ENCODE data around the gene ESAM.
"Not testable (repeated sequence)": the region's sequence is repeated elsewhere in the genome, so short reads cannot be mapped to it uniquely, and the experiment has no call there.

ESAM gene

DNA sequence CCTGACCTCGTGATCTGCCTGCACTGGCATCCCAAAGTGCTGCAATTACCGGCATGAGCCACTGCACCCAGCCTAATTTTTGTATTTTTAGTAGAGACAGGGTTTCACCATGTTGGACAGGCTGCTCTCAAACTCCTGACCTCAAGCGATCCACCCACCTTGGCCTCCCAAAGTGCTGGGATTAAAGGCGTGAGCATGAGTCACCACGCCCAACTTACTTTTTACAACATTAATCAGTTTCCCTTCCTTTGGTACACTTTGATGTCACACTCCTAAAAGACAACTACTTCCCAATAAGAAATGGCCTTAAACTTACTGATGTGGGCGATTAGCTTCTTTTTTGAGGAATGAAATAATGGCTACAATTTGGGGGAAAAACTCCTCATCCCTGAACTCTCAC lies 8.9 kb upstream of the ESAM start:
- not testable (repeated sequence) for DNase-seq

- DNase-seq = no peak
Measured at GRCh38 chr11:124769806-124770774, 8.0 kb upstream of the ESAM start.

GRCh38 chr11:124768914-124769313 lies 6.8 kb upstream of the ESAM start:
- DNase-seq = no peak

DNA sequence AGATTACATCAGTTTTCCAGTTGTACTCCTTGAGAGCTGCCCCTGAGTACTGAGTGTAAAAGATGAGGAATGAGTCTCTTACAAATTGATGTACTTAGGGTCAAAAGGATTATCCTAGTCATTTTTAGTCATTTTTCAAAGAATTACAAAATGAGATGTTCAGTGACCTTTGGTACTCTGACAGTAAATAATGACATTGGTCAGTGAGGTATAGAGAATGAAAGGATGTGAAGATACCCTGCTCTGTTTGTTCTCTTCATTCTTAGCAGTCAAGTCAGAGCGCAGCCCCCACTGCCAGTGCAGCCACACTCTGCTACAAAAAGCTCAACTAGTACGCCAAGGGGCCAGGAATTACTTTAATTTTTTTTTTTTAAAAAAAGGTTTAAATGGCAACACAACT lies 4.1 kb upstream of the ESAM start:
- no peak for DNase-seq

DNA sequence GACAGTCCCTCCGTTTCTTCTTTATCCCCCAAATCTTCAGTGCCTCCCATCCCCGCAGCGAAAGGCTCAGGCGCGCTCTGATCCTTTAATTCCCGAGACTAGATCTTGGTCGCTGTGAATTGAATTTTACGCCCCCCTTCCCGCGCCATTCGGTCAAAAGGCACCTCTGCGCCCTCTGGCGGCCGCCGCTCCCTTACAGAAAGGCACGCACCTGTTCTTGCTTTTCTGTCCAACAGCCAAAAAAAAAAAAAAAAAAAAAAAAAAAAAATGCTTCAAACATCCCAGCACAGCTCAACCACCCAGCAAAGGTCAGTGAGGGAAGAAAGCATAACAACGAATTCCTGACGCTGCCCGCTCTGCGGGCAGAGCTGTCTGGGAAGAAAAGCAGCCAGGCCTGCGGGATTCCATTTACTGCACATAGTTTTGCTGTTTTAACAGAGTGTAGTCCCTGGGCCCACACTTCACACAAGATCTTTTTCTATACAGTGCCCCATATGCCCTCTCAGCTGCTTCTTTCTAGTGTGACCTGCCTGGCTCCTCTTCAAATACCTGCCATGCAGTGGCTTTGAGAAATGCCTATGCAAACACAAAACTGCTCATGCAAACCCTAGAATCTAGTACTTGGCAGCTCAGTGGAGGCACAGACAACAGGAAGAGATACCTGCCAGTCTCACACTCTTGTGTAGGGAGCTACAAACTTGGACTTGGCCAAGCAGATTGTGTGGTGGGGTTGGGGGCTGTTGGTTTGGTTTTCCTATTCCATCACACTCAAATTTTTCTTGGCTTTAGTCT lies 1.3 kb upstream of the ESAM start:
- DNase-seq = peak; percentile 89

- peak; percentile 23 for DNase-seq
Measured at GRCh38 chr11:124762624-124763155, 600 bp upstream of the ESAM start.

DNA sequence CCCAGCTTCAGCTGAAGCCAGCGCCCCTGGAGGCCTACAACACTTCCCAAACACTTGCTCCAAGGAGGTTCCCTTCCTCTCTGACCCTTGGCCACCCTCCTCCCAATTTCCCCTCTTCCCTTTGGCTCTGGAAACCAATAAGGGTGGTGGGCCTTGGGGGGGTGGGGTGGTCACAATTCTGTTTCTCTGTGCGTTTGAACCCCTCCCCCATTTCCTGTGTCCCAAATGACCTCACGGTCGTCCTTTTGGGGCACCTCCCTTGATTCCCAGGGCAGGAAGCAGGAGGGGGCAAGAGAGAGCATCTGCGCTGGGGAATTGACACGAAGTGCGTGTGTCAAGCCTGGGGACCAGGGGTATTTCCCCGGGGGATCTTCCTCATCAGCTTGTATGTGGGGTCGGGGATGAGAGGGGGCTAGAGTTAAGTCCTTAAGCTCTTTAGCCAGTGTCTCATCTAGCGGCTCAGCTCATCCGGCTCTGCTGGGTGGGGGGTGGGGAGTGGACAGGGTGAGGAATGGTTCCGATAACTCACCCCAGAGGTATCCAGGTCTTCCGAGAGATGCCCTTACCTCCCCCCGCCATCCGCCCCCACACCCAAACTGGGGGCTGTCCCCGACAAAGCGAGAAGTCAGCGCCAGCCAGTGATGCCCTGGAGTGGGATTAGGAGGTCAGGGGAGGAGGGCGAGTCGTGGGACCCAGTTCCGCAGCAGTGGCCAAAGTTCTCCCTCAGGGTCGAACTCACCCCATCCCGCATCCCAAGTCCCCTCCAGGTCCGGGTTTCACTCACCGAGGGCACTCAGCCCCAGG lies 587 bp downstream of the ESAM start:
- peak; percentile 21 for DNase-seq

DNA sequence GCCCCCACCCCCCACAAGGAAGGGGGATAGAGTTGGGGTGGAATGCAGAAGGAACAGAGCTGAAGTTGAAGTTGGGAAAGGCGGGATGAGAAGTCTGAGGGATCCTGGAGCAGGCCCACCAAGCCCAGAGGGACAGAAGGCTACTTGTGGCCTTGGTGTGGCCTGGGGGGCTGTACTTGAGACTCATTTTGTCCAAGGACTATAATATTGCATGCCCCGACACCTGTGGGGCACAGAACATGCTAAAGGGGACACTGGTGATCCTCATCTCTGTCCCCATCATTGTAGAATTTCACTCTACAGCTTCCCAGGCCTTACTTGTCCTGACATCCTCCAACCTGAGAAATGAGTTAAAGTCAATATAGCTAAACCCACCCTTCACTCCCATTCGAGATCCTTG lies 1.3 kb downstream of the ESAM start:
- DNase-seq = no peak

DNA sequence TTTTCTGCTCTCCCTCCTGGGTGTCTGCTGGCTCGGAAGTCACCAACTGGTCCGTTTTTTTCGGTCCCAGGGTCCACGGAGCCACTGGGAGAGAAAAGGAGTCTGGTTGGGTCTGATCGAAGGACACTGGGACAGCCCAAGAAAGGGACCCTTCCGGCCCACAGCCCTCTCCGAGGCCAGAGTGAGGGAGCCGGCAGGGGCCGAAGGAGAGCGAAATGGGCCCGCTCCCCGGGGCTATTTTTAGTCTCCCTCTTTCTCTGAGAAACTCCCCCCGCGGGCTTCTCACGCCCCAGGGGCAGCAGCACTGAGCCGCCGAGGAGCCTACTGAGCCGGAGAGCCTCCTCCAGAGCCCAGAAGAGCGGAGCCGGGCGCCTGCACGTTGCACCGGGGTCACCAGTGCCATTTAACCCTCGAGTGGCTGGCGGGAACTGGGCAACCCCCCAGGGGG lies 1.9 kb downstream of the ESAM start:
- DNase-seq = no peak

DNA sequence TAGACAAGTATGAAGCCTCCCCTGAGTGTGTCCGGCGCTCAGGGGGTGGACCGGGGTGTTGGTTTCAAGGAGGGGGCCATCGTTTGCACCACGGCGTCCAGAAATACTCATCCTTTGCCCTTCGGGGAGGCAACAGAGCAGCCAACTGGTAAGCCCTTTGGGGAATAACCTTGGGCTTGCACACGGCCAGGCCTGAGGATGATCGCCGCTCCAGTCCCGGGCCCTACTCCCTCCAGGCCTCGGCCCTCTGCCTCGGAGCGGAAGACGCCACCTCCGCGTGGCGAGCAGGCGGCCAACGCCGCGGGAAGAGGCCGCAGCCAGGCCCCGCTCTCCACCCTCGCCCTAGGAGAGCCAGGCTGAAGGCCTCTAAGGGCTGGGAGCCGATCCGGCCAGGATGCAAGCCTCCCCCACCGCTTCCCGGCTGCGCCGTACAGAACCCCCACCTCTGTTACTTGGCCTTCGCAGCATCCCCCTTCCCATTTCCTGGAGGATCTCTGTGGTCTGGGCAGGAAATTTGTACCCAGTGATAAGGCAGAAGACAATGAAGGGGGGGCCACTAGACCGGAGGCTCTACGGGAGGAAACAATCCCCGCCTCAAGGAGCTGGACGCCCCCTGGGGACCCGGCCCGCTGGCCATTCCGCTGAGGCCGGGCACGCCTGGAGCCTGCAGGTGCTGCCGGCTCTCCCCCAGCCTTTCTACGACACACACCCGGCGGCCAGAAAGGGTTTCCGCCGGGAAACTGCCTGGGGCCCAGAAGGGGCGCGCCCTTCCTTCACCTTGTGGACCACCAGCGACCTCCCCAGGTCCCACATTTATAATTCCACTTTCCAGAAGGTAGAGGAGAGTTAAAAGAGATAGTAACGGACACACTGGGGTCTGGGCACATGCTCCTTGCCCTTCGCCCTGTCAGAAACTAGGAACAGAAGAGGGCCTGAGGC lies 2.6 kb downstream of the ESAM start:
- no peak for DNase-seq

- peak; percentile 83 for DNase-seq
Measured at GRCh38 chr11:124758355-124759265, 3.5 kb downstream of the ESAM start.

DNA sequence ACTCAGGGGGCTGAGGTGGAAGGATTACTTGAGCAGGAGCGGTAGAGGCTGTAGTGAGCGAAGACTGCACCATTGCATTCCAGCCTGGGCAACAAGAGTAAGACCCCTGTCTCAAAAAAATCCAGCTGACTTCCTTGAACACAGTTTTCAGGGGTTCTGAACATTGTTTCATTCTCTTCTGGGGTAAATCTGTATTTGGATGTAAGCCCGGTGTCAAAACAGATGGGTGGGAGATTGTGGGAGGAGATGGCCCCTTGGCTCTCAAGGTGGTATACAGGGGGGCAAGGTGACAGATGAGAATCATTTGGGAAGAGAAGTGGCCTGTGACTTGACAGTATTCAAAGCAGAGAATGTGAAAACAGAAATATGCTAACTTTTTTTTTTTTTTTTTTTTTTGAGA lies 4.8 kb downstream of the ESAM start:
- no peak for DNase-seq

GRCh38 chr11:124756753-124757227 lies 5.3 kb downstream of the ESAM start:
- DNase-seq = no peak

DNA sequence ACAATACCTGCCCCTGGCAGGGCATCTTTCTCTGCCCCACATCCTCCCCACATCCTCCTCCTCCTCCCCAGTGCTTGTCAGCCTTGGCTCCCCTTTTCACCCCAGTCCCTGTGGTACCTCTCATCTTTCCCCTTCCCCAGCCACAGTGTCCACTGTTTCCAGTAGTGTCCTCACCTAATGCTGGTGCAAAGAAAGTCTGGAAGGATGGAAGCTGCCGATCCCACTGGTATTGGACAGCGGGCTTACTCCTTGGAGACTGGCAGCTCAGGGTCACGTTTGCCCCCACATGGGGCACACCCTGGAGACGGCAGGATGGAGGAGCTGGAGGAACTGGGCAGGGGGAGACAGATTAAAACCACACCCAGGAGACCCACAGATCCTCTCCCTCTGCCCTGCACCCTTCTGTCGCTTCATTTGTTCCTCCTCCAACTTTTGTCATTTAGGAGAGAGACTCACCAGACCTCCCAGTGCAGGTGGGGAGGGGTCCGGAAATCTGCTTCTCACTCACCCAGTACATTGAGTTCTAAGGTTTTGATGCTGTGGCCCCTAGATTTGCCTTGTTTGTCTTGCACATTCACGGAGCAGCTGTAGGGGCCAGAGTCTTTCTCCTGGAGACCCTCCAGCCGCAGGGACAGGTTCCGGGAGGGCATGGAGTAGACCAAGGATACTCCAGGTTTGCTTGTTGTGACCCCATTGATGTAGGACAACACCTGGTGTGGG lies 5.9 kb downstream of the ESAM start:
- no peak for DNase-seq

- no peak for DNase-seq
Measured at GRCh38 chr11:124754710-124755109, 7.4 kb downstream of the ESAM start.

GRCh38 chr11:124754309-124754708 lies 7.8 kb downstream of the ESAM start:
- DNase-seq = no peak

- DNase-seq = no peak
Measured at GRCh38 chr11:124753624-124754023, 8.5 kb downstream of the ESAM start.

DNA sequence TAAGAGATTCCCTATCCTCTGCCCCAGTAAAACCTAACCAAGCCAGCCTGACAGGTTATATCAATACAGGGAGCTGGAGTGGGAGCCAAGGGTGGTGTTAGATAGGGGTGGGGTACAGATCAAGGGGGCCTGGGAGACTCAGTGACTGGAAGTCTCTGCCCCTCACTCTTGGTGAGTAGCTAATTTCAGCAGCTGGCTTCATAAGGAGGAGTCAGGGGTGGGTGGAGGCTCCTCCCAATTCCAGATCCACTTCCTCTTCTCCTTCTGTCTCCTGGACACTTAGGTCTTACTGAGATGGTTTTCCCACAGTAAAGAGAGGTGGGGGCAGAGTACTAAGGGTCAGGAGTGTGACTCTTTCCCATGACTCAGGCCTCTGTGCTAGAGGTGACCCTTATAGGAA lies 8.9 kb downstream of the ESAM start:
- no peak for DNase-seq

GRCh38 chr11:124752471-124753102 lies 9.5 kb downstream of the ESAM start:
- DNase-seq = no peak

Data from stimulated activated CD4-positive, alpha-beta T cell treated with anti-CD3 and anti-CD28 coated beads, Interleukin-15, amount 100 ng/mL, for 24 hours (primary cell).